Esophagus squamous epithelium (tissue), 5 donors: ENCODE measurements around the gene E2F7. TPM values are rescaled to one million over a fixed set of nuclear protein-coding genes. Genes with fewer than 3 reads are reported as not detected.

Source experiments
- DNase-seq: peaks from one replicate; lab custom pipeline; 2025; lab: John Stamatoyannopoulos, UW
- H3K27ac ChIP-seq, 4 donors: fragments of 200-600 bp; sonication (generic); one replicate each; pipeline ENCODE4 v1.5.1; 2016 to 2019; ENCODE audit warnings: mild to moderate bottlenecking in 1 of 4
- H3K27me3 ChIP-seq, 4 donors: fragments of 200-600 bp; sonication (generic); 1 replicate in 3 of 4; 2 replicates in 1 of 4; pipeline versions ENCODE4 v1.5.1 to v1.6.0; 2017 to 2021; ENCODE audit warnings: antibody characterized with exemption in 1 of 4
- H3K36me3 ChIP-seq, 3 donors: fragments of 200-600 bp; sonication (generic); one replicate each; pipeline ENCODE4 v1.5.1; 2016 to 2019
- H3K4me1 ChIP-seq, 3 donors: fragments of 200-600 bp; sonication (generic); one replicate each; pipeline ENCODE4 v1.5.1; 2017 to 2019
- H3K4me3 ChIP-seq, 4 donors: fragments of 200-600 bp; sonication (generic); 1 replicate in 3 of 4; 2 replicates in 1 of 4; pipeline ENCODE4 v1.5.1; 2016 to 2019; ENCODE audit warnings: mild to moderate bottlenecking in 2 of 4, moderate library complexity in 1 of 4
- H3K9me3 ChIP-seq, 3 donors: fragments of 200-600 bp; sonication (generic); one replicate each; pipeline ENCODE4 v1.5.1; 2016 to 2019
- CTCF ChIP-seq, 6 experiments: fragments of 450-650 bp in 4 of 6; fragments of 200-600 bp in 2 of 6; sonication (generic) in 2 of 6; IDR thresholded peaks; one replicate each; pipeline ENCODE4 v1.5.1; 2016 to 2019; ENCODE audit warnings: antibody characterized with exemption in 6 of 6, mild to moderate bottlenecking in 4 of 6, moderate library complexity in 4 of 6
- POLR2A ChIP-seq, 4 donors: fragments of 450-650 bp; IDR thresholded peaks; one replicate each; pipeline ENCODE4 v1.6.1; 2017; ENCODE audit warnings: antibody characterized with exemption in 4 of 4, mild to moderate bottlenecking in 4 of 4, moderate library complexity in 3 of 4
- WGBS, 2 donors: methylation state at CpG; one replicate each; pipeline ENCODE4 v1.1.5; 2018; 5-methylcytosine and 5-hydroxymethylcytosine counted together
- intact Hi-C: fragments of 100-400 bp; cut with DNase I; formaldehyde crosslinking; loops from one replicate; pipeline ENCODE4 v1.15.0; 2022
- total RNA-seq, 4 donors: library from RNA; depleted of rRNA; stranded (reverse); fragments of >200 nt; gene quantifications; one replicate each; pipeline ENCODE4 v1.1.0, GENCODE V29; 2016
- donor health status: DM: yes; HTN: yes; CAD: no.

The E2F7 gene
- 1 to 10 TPM; 1.5 to 7.7 (median 7.1) TPM for total RNA-seq

GRCh38 chr12:77065361-77066204, at the start of gene E2F7:
TSS of gene E2F7 (minus strand) at chr12:77065569. CDS start at chr12:77064635, 934 bp downstream.
- Histone ChIP-seq H3K4me3 (peak within 1 kb of the TSS; percentile 58 to 89 (median 66)), H3K27ac (peak within 1 kb of the TSS; percentile 51 to 85 (median 72)), H3K9me3 (no peaks in the 10 kb centered on the region), H3K4me1 (peaks cover 0 to 30% (median 8%) of the 10 kb centered on the region in 3 donors), H3K36me3 (no peaks in the 10 kb centered on the region), H3K27me3 (no peaks in the 10 kb centered on the region)
- peak; percentile 11 for DNase-seq
- intact Hi-C loops = loop anchor here (10.0 kb wide), 1 partner anchor 259 kb away; no protein-coding TSS in a partner anchor
- WGBS, 2 donors = 0 to 1% methylated on average over 7 to 10 of the region's 87 CpGs
- peak in 1 of 6 experiments; percentile 1 for TF ChIP-seq CTCF (IDR thresholded peaks at IDR 0.05)
- peak in 1 of 4 donors; percentile 65 for TF ChIP-seq POLR2A (IDR thresholded peaks at IDR 0.05)

GRCh38 chr12:77113971-77114370, 48.6 kb upstream of the E2F7 start:
- intact Hi-C loops = no loop called here
- Histone ChIP-seq H3K4me3 (no peak overlapping the region), H3K27ac (no peak overlapping the region), H3K27me3 (no peaks in the 10 kb centered on the region), H3K9me3 (peaks cover 0 to 7% (median 0%) of the 10 kb centered on the region in 3 donors), H3K36me3 (no peaks in the 10 kb centered on the region), H3K4me1 (no peaks in the 10 kb centered on the region)
- no peak for DNase-seq
- 78 to 81% methylated on average over 4 of the region's 4 CpGs for WGBS, 2 donors
- TF ChIP-seq CTCF (IDR thresholded peaks at IDR 0.05) = no peak
- no peak for TF ChIP-seq POLR2A (IDR thresholded peaks at IDR 0.05)

GRCh38 chr12:77108707-77109106, 43.3 kb upstream of the E2F7 start:
- H3K36me3 ChIP-seq = no peaks in the 10 kb centered on the region

GRCh38 chr12:77107121-77107520, 41.8 kb upstream of the E2F7 start:
- Histone ChIP-seq H3K9me3 (peaks cover 0 to 7% (median 0%) of the 10 kb centered on the region in 3 donors), H3K36me3 (no peaks in the 10 kb centered on the region), H3K4me1 (no peaks in the 10 kb centered on the region), H3K27ac (no peak overlapping the region), H3K27me3 (no peaks in the 10 kb centered on the region), H3K4me3 (no peak overlapping the region)
- DNase-seq = no peak
- intact Hi-C loops = no loop called here
- no peak for TF ChIP-seq POLR2A (IDR thresholded peaks at IDR 0.05)
- TF ChIP-seq CTCF (IDR thresholded peaks at IDR 0.05) = no peak
- 66 to 71% methylated on average over 2 of the region's 2 CpGs for WGBS, 2 donors

More at GRCh38 chr12:77108707-77109106, 43.3 kb upstream of the E2F7 start:
- no peak for DNase-seq
- H3K4me3 ChIP-seq = no peak overlapping the region
- intact Hi-C loops = no loop called here
- H3K27me3 ChIP-seq = no peaks in the 10 kb centered on the region
- no peak overlapping the region for H3K27ac ChIP-seq
- no peak for TF ChIP-seq POLR2A (IDR thresholded peaks at IDR 0.05)
- TF ChIP-seq CTCF (IDR thresholded peaks at IDR 0.05) = no peak
- WGBS, 2 donors = 71 to 91% methylated on average over 1 of the region's 1 CpG
- no peaks in the 10 kb centered on the region for H3K4me1 ChIP-seq
- H3K9me3 ChIP-seq = peaks cover 0 to 7% (median 0%) of the 10 kb centered on the region in 3 donors

- Histone ChIP-seq H3K4me1 (no peaks in the 10 kb centered on the region), H3K27me3 (no peaks in the 10 kb centered on the region), H3K36me3 (no peaks in the 10 kb centered on the region), H3K9me3 (no peaks in the 10 kb centered on the region), H3K27ac (no peak overlapping the region), H3K4me3 (no peak overlapping the region)
- intact Hi-C loops = no loop called here
- DNase-seq = no peak
- TF ChIP-seq POLR2A (IDR thresholded peaks at IDR 0.05) = no peak
- no peak for TF ChIP-seq CTCF (IDR thresholded peaks at IDR 0.05)
- 68 to 70% methylated on average over 3 of the region's 3 CpGs for WGBS, 2 donors
Observed at GRCh38 chr12:77104792-77105191, 39.4 kb upstream of the E2F7 start.
